ENCODE data around the gene GRIN2C. TPM values are rescaled to one million over a fixed set of nuclear protein-coding genes. Genes with fewer than 3 reads are reported as not detected.

GRIN2C gene
- total RNA-seq, 1 donor from 2014 or later = not detected

- H3K9ac ChIP-seq = no peak overlapping the region
Observed at GRCh38 chr17:74807441-74807840, 52.2 kb downstream of the GRIN2C start.

DNA sequence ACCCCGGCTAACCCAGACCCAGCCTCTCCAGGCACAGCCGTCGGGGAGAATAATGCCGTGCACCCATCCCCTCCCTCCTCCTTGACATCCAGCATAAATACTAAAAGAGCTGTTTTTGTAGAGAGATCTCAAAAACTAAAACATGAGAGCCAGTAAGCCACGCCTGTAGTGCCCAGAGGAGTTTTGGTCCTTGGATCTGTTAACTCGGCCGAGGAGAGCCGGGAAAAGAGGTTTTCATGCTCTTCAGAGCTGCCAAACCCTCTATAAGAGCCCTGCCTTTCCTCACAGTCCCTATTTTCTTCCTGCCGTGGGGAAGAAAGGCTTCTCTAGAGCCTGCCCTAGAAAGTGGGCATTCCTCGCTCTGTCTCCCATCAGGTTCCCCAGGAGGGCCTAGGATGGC, 53.4 kb downstream of the GRIN2C start:
- Histone ChIP-seq H3K9ac (no peak overlapping the region), H3F3A (ENCODE audit: low read depth) (no peaks in the 10 kb centered on the region), H2AFZ (replicated peaks) (no peak overlapping the region), H3K9me3 (ENCODE audit: low read depth) (no peaks in the 10 kb centered on the region), H3K79me2 (ENCODE audit: low read depth) (no peaks in the 10 kb centered on the region), H3K4me2 (no peak overlapping the region), H3K27me3 (no peaks in the 10 kb centered on the region), H3K27ac (no peak overlapping the region), H4K20me1 (ENCODE audit: low read depth) (peaks cover 16% of the 10 kb centered on the region), H3K4me1 (no peaks in the 10 kb centered on the region), H3K4me3 (no peak overlapping the region), H3K36me3 (no peaks in the 10 kb centered on the region)
- no peak overlapping the region for H3K4me3 Mint-ChIP-seq
- no peak for TF ChIP-seq EZH2phosphoT487 (IDR thresholded peaks at IDR 0.05)
- no peaks in the 10 kb centered on the region for H3K27me3 Mint-ChIP-seq (ENCODE audit: insufficient read depth, low read depth)
- no peak overlapping the region for H3K27ac Mint-ChIP-seq
- no peak for DNase-seq (ENCODE audit: low spot score)
- H3K36me3 Mint-ChIP-seq = peaks cover 1% of the 10 kb centered on the region
- peaks cover 2% of the 10 kb centered on the region for H3K4me1 Mint-ChIP-seq
- no peaks in the 10 kb centered on the region for H3K9me3 Mint-ChIP-seq

More at GRCh38 chr17:74807441-74807840, 52.2 kb downstream of the GRIN2C start:
- Mint-ChIP-seq H3K9me3 (no peaks in the 10 kb centered on the region), H3K36me3 (peaks cover 1% of the 10 kb centered on the region), H3K4me1 (peaks cover 7% of the 10 kb centered on the region), H3K27ac (peak overlapping the region; percentile 53), H3K27me3 (ENCODE audit: insufficient read depth, low read depth) (no peaks in the 10 kb centered on the region), H3K4me3 (no peak overlapping the region)
- Histone ChIP-seq H3K79me2 (ENCODE audit: low read depth) (no peaks in the 10 kb centered on the region), H3K27me3 (no peaks in the 10 kb centered on the region), H3F3A (ENCODE audit: low read depth) (no peaks in the 10 kb centered on the region), H3K9me3 (ENCODE audit: low read depth) (no peaks in the 10 kb centered on the region), H3K4me1 (peaks cover 7% of the 10 kb centered on the region), H3K4me3 (no peak overlapping the region), H3K4me2 (no peak overlapping the region), H4K20me1 (ENCODE audit: low read depth) (peaks cover 27% of the 10 kb centered on the region), H3K36me3 (no peaks in the 10 kb centered on the region), H3K27ac (no peak overlapping the region), H2AFZ (replicated peaks) (no peak overlapping the region)
- TF ChIP-seq CTCF (IDR thresholded peaks at IDR 0.05) (no peak), EZH2phosphoT487 (IDR thresholded peaks at IDR 0.05) (no peak), EZH2 (IDR thresholded peaks at IDR 0.05) (no peak)
- DNase-seq (ENCODE audit: low spot score) = no peak

DNA sequence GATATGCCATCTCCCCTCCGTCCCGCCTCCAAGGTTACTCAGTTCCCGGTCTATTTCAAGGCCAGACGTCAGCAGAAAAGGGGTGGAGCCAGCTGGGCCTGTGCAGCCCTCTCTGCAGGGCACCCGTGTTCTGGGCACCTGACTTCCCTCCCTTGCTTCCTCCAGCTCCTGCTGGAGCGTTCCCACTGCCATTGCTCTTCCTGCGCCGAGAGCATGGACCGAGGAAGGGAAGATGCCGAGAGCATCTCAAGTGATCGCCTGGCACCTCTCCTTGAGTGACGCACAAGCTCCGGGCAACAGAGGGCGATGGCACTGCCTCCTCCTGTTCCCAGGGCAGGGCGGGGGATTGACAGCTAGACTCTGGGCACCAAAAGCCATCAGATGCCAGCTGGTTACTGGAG, 54.1 kb downstream of the GRIN2C start:
- H3K27me3 Mint-ChIP-seq (ENCODE audit: insufficient read depth, low read depth) = no peaks in the 10 kb centered on the region
- no peak overlapping the region for H3K4me2 ChIP-seq
- no peak for DNase-seq (ENCODE audit: low spot score)
- no peaks in the 10 kb centered on the region for H3K79me2 ChIP-seq (ENCODE audit: low read depth)
- no peak overlapping the region for H2AFZ ChIP-seq (replicated peaks)
- H3K9me3 Mint-ChIP-seq = no peaks in the 10 kb centered on the region
- H3K27ac ChIP-seq = no peak overlapping the region
- peaks cover 2% of the 10 kb centered on the region for H3K4me1 Mint-ChIP-seq
- no peaks in the 10 kb centered on the region for H3K9me3 ChIP-seq (ENCODE audit: low read depth)
- no peaks in the 10 kb centered on the region for H3F3A ChIP-seq (ENCODE audit: low read depth)
- no peaks in the 10 kb centered on the region for H3K4me1 ChIP-seq
- no peak overlapping the region for H3K4me3 ChIP-seq
- H3K36me3 Mint-ChIP-seq = peaks cover 1% of the 10 kb centered on the region
- H4K20me1 ChIP-seq (ENCODE audit: low read depth) = peaks cover 12% of the 10 kb centered on the region
- H3K27me3 ChIP-seq = no peaks in the 10 kb centered on the region
- no peak for TF ChIP-seq EZH2phosphoT487 (IDR thresholded peaks at IDR 0.05)
- no peak for TF ChIP-seq EZH2 (IDR thresholded peaks at IDR 0.05)
- no peak for TF ChIP-seq CTCF (IDR thresholded peaks at IDR 0.05)
- H3K36me3 ChIP-seq = no peaks in the 10 kb centered on the region
- no peak overlapping the region for H3K4me3 Mint-ChIP-seq
- H3K9ac ChIP-seq = no peak overlapping the region
- no peak overlapping the region for H3K27ac Mint-ChIP-seq

- H3K27me3 ChIP-seq = no peaks in the 10 kb centered on the region
- no peaks in the 10 kb centered on the region for H3K4me1 ChIP-seq
- H3F3A ChIP-seq (ENCODE audit: low read depth) = no peaks in the 10 kb centered on the region
- peaks cover 2% of the 10 kb centered on the region for H3K4me1 Mint-ChIP-seq
- H3K4me3 ChIP-seq = no peak overlapping the region
- no peak overlapping the region for H2AFZ ChIP-seq (replicated peaks)
- no peaks in the 10 kb centered on the region for H3K36me3 ChIP-seq
- H3K4me3 Mint-ChIP-seq = no peak overlapping the region
- H3K9me3 ChIP-seq (ENCODE audit: low read depth) = no peaks in the 10 kb centered on the region
- DNase-seq (ENCODE audit: low spot score) = no peak
- no peak overlapping the region for H3K27ac ChIP-seq
- H3K4me2 ChIP-seq = no peak overlapping the region
- H3K27me3 Mint-ChIP-seq (ENCODE audit: insufficient read depth, low read depth) = peaks cover 3% of the 10 kb centered on the region
- no peaks in the 10 kb centered on the region for H3K9me3 Mint-ChIP-seq
- H3K36me3 Mint-ChIP-seq = peaks cover 3% of the 10 kb centered on the region
- no peak overlapping the region for H3K9ac ChIP-seq
- H3K27ac Mint-ChIP-seq = no peak overlapping the region
- H3K79me2 ChIP-seq (ENCODE audit: low read depth) = no peaks in the 10 kb centered on the region
- no peak for TF ChIP-seq EZH2 (IDR thresholded peaks at IDR 0.05)
- no peak for TF ChIP-seq EZH2phosphoT487 (IDR thresholded peaks at IDR 0.05)
- no peak for TF ChIP-seq CTCF (IDR thresholded peaks at IDR 0.05)
- peaks cover 12% of the 10 kb centered on the region for H4K20me1 ChIP-seq (ENCODE audit: low read depth)
Observed at GRCh38 chr17:74804683-74805082, 55.0 kb downstream of the GRIN2C start.
